ENCODE data around the gene MCC.
"Not testable (repeated sequence)": the region's sequence is repeated elsewhere in the genome, so short reads cannot be mapped to it uniquely, and the experiment has no call there.

The MCC gene

DNA sequence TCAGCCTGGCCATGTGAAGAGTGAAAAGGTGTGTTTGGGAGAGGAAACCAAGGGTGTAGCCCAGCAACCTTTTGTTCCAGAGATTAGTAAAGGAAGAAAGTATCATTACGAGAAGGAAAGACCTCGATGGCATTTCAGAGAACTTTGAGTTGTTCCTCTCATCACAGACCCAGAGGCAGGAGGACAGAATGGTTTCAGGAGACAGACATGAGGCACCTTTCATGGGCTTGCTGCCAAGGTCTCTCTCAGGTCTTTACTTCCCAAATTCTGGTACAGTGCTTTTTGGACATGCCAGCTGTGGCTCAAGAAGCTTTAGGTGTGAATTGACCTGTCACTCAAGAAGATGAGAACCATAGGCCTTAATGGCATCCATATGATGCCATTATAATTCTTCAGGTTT lies 2.8 kb upstream of the MCC start:
- no peak for DNase-seq (ENCODE audit: low read depth in 1 of 2, low spot score in 1 of 2)

DNA sequence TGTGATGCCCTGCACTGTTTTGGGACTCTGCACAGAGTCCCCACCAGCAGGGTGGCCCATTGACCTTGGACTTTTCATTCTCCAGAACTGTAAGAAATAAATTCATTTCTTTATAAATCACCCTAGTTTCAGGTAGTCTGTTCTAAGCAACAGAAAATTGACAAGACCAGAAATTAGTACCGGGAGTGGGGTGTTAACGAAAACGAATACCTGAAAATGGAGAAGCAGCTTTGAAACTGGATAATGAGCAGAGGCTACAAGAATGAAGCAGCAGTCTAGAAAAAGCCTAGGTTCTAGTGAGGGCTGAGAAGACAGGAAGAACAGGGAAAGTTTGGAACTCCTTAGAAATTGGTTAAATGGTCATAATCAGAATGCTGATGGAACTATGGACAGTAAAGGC lies 2.1 kb upstream of the MCC start:
- DNase-seq (ENCODE audit: low read depth in 1 of 2, low spot score in 1 of 2): no peak

DNA sequence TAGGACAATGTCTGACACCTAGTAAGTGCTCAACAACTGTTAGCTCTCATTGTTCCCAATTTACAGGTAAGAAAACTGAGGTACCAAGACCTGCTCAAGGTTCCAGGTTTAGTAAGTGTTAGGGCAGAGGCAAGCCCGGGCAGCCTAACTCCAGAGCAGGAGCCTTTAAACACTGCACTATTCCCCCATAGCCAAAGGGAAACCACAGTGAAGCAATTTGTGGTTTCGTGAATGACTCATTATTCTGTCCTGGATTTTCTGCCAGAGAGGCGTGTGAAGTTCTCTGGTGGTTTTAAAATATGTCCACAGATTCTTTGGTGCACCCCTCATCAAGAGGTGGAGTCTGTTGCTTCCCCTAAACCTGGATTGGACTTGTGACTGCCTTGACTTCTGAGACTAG lies 1.0 kb upstream of the MCC start:
- no peak for DNase-seq (ENCODE audit: low read depth in 1 of 2, low spot score in 1 of 2)

DNA sequence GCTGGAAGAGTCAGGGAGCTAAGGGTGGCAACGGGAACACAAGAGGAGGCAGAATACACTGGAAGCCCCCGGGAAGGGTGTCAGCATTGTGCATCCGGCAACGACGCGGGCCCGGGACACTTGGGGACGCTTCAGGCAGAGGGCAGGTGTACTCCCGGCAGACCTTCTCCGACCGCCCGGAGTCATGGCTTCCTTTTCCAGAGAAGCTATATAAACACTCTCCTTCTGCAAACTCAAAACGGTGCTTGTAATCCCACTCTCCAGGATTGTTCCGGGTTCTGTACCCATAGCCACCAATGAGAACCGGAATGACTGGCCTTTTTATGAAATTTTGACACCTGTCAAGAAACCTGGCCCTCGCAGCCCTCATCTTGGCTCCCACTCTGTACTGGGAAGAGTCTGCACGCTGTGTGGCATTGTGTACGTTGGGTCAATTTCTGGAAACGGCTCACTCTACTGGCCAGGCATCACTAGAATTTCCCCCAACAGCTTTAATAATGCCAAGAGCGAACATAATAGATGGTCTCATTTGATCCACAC lies 462 bp upstream of the MCC start:
- DNase-seq (ENCODE audit: low read depth in 1 of 2, low spot score in 1 of 2): no peak

DNA sequence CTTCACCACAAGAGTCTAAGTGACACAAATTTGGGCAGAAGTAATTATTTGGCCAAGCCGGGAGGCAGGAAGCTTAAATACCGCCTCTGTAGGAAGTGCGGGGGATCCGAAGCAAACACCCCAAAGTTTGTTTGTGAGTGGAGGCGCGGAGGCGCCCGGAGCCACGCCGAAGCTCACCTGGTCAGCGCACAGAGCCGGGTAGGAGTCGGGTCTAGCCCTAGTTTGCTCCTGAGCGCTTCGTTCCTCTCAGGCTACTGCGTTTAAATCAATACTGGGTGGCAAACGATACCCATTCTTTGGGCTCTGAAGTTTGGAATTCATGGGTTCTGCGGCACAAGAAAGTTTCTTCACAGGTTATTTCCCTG lies 855 bp downstream of the MCC start:
- DNase-seq (ENCODE audit: low read depth in 1 of 2, low spot score in 1 of 2): no peak

DNA sequence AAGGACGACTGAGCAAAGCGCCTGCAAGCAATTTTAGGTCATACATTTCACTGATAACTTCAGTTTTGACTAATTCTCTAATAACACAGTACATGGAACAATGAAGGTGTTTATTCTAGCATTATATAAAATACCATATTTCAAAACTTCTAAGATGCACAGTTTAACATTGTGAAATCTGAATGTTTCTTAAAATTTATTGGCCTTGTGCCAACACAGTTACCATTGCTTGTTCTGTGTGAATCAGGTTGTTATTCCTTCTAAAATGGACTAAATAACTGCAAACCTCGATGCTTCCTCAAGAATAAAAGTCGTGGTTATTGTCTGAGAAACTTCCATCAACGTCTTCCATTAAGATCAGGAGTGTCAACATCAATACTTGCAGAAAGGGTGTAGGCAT lies 8.0 kb downstream of the MCC start:
- DNase-seq (ENCODE audit: low read depth in 1 of 2, low spot score in 1 of 2): no peak

DNA sequence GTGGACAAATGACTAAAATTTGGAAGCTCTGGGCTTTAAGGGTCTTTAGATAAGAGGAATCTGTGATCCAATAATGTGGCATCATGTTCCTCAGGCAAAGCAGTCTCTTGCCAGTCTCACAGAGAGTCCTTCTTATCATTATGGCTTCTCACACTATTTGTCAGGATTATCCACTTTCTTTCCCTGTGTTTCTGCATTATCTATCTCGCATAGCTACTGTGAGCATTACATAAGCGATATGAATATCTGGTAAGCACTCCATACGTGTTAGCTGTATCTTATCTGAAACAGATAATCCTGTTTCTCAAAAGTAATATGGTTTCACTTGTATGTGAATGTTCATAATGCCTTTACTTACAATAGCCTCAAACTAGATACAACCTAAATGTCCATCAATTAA lies 9.6 kb downstream of the MCC start:
- no peak for DNase-seq (ENCODE audit: low read depth in 1 of 2, low spot score in 1 of 2)

DNA sequence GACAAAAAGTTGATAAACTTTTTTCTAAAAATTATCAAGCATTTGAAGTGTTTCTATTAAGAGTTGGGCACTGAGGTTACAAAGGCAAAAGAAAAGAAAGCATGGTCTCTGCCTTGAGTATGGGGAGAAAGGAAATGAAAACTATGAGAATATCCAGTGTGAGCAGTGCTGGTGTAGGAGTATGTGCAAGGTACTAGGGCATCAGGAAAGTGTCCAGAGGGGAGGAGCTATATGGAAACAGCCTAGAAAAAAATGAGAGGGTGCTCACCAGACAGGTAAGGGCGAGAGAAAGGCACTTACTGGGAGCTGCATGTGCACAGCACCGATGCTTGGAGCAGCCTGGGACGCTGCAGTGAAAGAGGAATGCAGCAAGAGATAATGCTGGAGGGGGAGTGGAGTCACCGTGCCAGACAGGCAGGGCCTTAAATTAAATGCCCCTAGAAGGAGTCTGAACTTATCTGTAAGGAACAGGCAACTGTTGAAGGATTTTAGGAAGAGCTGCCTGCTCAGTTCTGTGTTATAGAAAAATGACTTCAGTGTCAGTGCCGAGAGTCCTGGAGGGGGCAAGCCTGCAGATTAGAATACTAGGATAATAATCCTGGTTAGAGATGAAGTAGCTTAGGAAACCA lies 14.0 kb downstream of the MCC start:
- no peak for DNase-seq (ENCODE audit: low read depth in 1 of 2, low spot score in 1 of 2)

DNA sequence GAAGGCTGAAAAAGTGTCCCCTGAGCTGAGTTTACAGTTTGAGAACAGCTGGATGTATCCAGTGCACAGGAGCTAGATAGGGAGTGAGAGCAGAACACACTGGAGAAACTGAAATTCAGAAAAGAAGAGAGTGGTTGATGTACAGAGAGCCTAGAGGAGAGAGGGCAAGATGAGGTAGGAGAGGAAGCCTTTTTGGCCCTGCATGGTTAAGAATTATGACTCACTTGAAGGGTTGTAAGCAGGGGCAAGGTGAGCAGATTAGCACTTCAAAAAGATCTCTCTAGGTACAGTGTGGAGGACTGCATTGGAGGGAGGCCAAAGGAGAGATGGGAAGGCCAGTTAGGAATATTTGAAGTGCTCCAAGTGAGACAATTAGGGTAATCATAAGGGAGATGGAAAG lies 25.2 kb downstream of the MCC start:
- no peak for DNase-seq (ENCODE audit: low read depth in 1 of 2, low spot score in 1 of 2)

DNA sequence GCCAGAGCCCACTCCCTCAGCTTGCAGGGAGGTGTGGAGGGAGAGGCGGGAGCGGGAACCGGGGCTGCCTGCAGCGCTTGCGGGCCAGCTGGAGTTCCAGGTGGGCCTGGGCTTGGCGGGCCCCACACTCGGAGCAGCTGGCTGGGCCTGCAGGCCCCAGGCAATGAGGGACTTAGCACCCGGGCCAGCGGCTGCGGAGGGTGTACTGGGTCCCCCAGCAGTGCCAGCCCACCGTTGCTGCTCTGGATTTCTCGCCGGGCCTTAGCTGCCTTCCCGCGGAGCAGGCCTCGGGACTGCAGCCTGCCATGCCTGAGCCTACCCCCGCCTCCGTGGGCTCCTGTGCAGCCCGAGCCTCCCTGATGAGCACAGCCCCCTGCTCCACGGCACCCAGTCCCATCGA lies 31.1 kb downstream of the MCC start:
- not testable (repeated sequence) for DNase-seq (ENCODE audit: low read depth in 1 of 2, low spot score in 1 of 2)

DNA sequence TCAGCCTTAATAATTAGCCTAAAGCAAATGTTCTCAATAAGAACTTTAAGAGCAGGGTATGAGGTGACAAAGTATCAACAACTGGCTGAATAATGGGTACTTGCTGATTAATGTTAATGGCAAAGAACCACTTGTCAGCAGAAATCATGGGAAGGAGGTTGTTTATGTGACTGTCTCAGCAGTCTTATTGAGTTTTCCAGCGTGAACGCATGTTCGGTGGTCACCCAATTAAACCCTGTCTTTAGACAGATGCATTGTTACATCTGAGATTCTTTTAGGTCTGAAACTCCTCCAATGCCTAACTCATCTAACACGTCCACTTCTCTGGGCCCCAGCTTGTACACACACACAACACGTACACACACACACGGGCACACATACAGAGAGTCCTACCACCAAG lies 35.3 kb downstream of the MCC start:
- no peak for DNase-seq (ENCODE audit: low read depth in 1 of 2, low spot score in 1 of 2)

DNA sequence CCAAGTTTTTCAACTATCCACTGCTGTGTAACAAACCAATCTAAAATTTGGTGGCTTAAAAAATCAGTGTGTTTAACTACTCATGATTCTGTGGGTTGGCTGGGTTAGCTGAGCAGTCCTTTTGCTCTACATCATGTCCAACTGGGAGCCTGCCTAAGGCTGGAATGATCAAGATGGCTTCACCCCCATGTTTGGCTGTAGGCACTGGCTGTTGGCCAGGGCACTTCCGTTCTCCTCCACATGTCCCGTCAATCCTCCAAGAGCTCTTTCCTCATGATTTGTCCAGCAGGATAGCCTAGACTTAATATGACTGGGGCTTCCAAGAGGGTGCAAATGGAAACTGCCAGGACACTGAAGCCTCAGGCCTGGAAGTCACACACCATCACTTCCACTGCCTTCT lies 36.5 kb downstream of the MCC start:
- DNase-seq (ENCODE audit: low read depth in 1 of 2, low spot score in 1 of 2): no peak

DNA sequence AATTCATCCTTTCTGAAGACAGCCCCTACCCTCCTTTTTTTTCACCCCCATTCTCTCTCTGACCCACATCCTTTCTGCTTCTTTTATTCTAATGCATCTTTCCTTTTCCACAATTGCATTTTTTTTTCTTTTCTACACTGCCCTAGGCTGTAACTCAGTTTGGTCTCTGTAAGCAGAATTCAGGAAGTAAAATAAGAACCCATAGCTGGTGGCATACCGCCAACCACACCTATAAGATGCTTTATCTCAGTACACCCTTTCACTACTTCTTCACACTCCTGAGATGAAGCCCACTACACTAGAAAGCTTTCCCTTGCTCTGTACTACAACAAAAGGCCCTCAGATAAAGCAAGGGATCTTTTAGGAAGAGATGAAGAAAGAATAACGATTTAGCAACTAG lies 37.3 kb downstream of the MCC start:
- no peak for DNase-seq (ENCODE audit: low read depth in 1 of 2, low spot score in 1 of 2)

DNA sequence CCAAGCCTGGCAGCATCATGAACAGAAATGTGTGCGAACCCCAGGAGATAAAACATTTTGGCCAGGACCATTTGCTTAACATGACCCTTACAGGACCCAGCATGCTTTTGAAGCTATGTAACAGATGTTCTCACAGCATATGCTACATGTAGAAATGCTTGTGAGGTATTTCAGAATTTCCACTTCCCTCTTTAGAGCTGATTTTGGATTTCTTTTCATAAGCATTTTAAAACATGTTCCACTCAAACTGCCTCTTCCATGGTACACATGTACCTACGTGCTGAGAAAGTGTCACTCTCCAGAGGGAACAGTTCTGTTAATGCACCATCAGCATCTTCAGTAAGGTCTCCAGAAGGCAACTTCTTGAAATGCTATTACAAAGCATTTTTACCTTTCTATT lies 37.8 kb downstream of the MCC start:
- no peak for DNase-seq (ENCODE audit: low read depth in 1 of 2, low spot score in 1 of 2)

DNA sequence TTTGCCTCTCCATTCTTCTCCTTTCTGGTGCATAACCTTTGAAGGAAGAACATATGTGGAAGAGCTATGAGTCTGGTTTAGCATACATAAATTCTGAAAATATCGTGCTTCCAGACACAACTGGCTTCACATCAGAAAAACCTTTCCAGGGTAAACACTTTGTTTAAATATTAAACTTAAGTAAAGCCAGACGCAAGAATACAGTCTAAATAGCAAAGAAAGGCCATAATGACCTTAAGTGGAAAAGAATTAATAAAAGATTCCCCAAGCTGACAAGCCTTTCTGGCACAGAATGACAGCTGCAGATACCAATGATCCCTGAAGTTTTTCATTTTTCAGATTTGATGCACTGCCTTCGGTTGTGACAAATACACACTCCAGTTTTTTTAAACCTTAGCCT lies 40.0 kb downstream of the MCC start:
- DNase-seq (ENCODE audit: low read depth in 1 of 2, low spot score in 1 of 2): no peak

DNA sequence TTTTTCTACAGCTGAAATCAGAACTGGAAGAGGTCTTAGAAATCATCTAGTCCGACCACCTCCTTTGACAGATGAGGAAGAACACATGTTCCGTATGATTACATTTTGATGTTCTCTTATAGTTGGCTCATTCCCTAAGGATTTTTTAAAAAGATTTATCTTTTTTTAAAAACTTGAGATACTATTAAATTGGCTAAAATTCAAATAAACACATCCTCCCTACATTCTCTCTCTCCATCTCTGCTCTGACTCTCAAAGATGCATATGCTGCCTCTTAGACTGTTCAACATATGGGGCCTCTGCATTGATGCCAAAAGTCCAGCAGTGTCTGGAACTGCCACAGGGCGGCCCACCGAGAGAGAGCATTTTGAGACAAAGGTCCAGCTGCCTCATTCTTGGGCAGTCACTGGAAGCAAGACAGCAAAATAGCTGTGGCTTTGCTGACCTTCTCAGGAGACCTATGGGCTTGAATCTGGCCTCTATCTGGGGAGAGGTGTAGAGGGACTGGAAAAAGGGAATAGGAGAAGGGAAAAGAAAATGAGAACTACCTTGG lies 40.7 kb downstream of the MCC start:
- no peak for DNase-seq (ENCODE audit: low read depth in 1 of 2, low spot score in 1 of 2)

DNA sequence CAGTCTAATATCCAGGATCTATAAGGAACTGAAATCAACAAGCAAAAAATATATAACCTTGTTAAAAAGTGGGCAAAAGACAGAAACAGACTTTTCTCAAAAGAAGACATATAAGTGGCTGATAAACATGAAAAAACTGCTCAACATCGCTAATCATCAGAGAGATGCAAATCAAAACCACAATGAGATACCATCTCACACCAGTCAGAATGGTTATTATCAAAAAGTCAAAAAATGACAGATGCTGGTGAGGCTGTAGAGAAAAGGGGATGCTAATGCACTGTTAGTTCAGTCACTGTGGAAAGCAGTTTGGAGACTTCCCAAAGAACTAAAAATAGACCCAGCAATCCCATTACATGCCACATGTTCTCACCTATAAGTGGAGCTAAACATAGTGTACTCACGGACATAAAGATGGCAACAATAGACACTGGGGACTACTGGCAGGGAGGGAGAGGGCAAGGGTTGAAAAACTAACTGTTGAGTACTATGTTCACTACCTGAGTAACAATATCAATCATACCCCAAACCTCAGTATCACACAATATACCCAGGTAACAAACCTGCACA lies 41.8 kb downstream of the MCC start:
- DNase-seq (ENCODE audit: low read depth in 1 of 2, low spot score in 1 of 2): no peak

DNA sequence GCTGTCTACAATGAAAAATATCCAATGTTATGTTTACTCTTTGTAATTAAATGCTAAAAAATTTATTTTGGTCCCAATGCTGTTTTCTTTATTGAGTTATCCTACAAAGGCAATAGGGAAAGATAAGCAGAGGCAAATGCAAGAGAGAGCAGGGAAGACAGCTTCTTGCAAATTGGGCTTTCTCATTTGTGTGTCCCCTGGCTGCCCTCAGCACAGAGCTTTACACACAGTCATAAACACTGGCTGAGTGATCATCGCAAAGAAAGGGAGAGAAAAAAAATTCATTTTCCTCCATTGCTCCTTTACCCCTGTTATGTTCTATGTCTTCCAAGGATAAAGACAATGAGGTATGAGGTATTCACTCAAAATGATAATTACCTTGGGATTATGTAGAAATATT lies 51.1 kb downstream of the MCC start:
- no peak for DNase-seq (ENCODE audit: low read depth in 1 of 2, low spot score in 1 of 2)

DNA sequence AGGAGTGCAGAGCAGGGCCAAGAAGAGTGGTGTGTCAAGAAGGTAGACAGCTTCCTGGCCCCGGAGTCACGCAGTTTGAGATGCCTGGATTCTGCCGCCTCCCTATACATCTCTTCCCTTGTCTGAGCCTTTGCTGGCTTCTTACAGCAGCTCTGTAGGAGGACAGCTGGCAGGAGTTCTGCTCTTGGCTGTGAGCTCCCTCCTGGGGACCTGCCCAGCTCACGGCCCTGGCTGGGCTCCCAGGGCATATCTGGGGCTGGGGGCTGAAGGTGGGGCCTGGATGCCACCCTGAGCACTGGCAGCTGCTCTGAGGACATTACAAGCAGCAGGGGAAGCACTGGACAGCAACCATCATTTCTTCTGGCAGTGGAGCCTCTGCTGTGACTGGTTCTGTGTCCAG lies 52.7 kb downstream of the MCC start:
- no peak for DNase-seq (ENCODE audit: low read depth in 1 of 2, low spot score in 1 of 2)

DNA sequence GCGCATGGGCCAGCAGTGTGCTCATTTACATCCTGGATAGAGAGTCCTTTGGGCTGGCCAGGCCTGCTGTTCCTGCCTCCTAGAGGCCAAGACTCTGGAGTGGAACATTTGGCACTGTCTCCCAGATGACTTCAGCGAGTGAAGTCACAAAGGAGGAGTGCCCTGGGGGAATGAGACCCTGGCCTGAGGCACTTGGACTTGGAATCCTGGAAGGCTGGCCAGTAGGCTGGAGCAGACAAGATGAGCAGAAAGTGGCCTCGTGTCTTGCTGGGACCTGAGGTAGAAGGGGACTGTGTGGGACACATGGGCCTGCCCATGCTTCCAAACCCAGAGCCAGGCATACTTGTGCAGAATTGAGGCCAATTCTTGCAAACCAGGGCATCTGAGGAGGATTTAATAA lies 53.4 kb downstream of the MCC start, which contains the start of gene TSSK1B:
TSSK1B (minus strand) TSS at position 101 of the 400 bp plus-strand sequence. CDS start 150 bp downstream, outside the sequence.
- no peak for DNase-seq (ENCODE audit: low read depth in 1 of 2, low spot score in 1 of 2)

DNA sequence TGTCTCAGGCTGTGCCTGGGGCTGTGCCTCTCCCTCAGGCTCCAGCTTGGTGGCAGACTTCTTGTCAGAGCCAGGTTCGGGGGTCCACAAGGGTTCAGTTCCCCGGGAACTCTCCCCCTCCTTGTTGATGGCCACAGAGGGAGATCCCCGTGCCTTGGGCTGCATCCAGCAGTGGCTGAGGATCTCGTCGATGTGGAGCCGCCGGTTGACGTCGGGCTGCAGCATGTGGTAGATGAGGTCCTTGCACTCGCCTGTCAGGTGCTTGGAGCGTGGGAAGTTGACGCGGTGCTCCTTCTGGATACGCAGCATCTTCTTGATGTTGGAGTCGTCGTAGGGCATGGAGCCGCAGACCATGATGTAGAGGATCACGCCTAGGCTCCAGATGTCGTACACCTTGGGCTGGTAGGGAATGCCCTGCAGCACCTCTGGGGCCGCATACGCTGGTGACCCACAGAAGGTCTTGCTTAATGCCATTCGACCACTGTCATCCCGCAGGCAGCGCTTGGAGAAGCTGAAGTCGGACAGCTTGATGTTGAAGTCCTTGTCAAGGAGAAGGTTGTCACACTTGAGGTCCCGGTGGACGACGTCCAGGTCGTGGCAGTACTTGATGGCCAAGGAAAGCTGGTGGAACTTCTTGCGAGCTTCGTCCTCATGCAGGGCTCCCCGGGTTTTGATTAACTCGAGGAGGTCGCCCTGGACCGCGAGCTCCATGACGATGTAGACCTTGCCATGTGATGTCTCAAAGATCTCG lies 54.2 kb downstream of the MCC start:
- no peak for DNase-seq (ENCODE audit: low read depth in 1 of 2, low spot score in 1 of 2)

DNA sequence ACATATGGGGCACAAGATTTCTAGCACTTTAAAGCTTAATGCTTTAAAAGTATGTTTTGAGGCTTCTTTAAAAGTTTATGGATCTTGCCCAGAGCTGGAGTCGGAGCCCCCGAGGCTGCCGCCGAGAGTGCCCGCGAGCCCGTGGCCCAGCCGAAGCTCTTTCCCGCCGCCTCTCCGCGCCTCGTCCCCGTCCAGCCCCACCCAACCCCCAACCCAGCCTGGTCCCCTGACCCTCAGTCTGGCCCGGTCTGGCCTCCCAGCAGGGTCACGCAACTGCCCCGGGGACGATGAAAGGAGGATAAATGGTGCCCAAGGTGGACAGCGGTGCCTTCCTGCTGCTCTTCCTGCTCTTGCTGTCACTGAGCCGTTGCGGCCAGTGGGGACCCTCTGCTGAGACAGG lies 55.2 kb downstream of the MCC start:
- no peak for DNase-seq (ENCODE audit: low read depth in 1 of 2, low spot score in 1 of 2)

Data from activated T-helper 1 cell treated with anti-CD3 and anti-CD28 coated beads, Interleukin-2, amount 50 U/mL, for 16 hours (primary cell).